AG08396 (cell line): ENCODE results near the gene PITX3.
"Not testable (repeated sequence)": the region's sequence is repeated elsewhere in the genome, so short reads cannot be mapped to it uniquely, and the experiment has no call there.

Source experiments
- DNase-seq: peaks from one replicate; pipeline ENCODE4 v3.0.0; 2012; ENCODE audit warnings: low spot score, mixed read lengths

The PITX3 gene

GRCh38 chr10:102226542-102226870, 14.8 kb downstream of the PITX3 start:
- DNase-seq = no peak

- peak; percentile 98 for DNase-seq
Observed at GRCh38 chr10:102225646-102226541, 15.4 kb downstream of the PITX3 start, which contains the start of gene ELOVL3. ELOVL3 (plus strand) TSS chr10:102226299; CDS start chr10:102226549, 250 bp downstream.

- DNase-seq = no peak
Observed at GRCh38 chr10:102222797-102223196, 18.5 kb downstream of the PITX3 start.

GRCh38 chr10:102220612-102221011, 20.7 kb downstream of the PITX3 start:
- DNase-seq = no peak

- no peak for DNase-seq
Observed at GRCh38 chr10:102219370-102219769, 21.9 kb downstream of the PITX3 start.

GRCh38 chr10:102213599-102213998, 27.7 kb downstream of the PITX3 start:
- not testable (repeated sequence) for DNase-seq

- DNase-seq = no peak
Observed at GRCh38 chr10:102211615-102212299, 29.6 kb downstream of the PITX3 start.

GRCh38 chr10:102208311-102209035, 32.8 kb downstream of the PITX3 start:
- DNase-seq = peak; percentile 37

GRCh38 chr10:102202386-102202785, 38.9 kb downstream of the PITX3 start:
- DNase-seq = no peak

- DNase-seq = no peak
Observed at GRCh38 chr10:102200751-102201640, 40.3 kb downstream of the PITX3 start.

- no peak for DNase-seq
Observed at GRCh38 chr10:102198027-102198426, 43.3 kb downstream of the PITX3 start.

GRCh38 chr10:102196893-102197292, 44.4 kb downstream of the PITX3 start:
- DNase-seq = no peak

GRCh38 chr10:102195296-102195870, 45.9 kb downstream of the PITX3 start:
- no peak for DNase-seq

GRCh38 chr10:102191956-102192355, 49.4 kb downstream of the PITX3 start:
- no peak for DNase-seq

GRCh38 chr10:102188941-102189898, 52.1 kb downstream of the PITX3 start:
- DNase-seq = not testable (repeated sequence)

GRCh38 chr10:102188298-102188940, 52.9 kb downstream of the PITX3 start:
- DNase-seq = no peak

GRCh38 chr10:102185811-102186527, 55.3 kb downstream of the PITX3 start:
- no peak for DNase-seq

GRCh38 chr10:102185272-102185671, 56.0 kb downstream of the PITX3 start:
- no peak for DNase-seq

GRCh38 chr10:102184606-102185005, 56.7 kb downstream of the PITX3 start:
- no peak for DNase-seq
